K562 (cell line): ENCODE data around the gene CTF1. TPM values are rescaled to one million over a fixed set of nuclear protein-coding genes. Genes with fewer than 3 reads are reported as not detected.
A peak's percentile ranks its signal among the peaks of the same experiment; 100 is the strongest.

Experiments
- ATAC-seq: fragments of 200-7000 bp; cut with Tn5 transposase; 3 replicates; pipeline ENCODE4 v1.9.1; 2020; ENCODE audit warnings: moderate library complexity
- Bru-seq: library from RNA; stranded (reverse); fragments of 400-500 nt; gene quantifications from one replicate; lab custom pipeline; 2021; lab: Mats Ljungman, UMichigan
- BruChase-seq, 2 experiments: library from RNA; stranded (reverse); fragments of 400-500 nt; gene quantifications; one replicate each; lab custom pipeline; 2021; lab: Mats Ljungman, UMichigan
- BruUV-seq: library from RNA; stranded (reverse); fragments of 400-500 nt; replicated peaks from 2 replicates; lab custom pipeline; 2021; lab: Mats Ljungman, UMichigan
- CTCF ChIA-PET: fragments of 300-600 bp; formaldehyde crosslinking; extraction: SDS; loops from one replicate; lab custom pipeline; 2021; ENCODE audit warnings: low intra/inter-chr PET ratio; lab: Yijun Ruan, JAX
- POLR2A ChIA-PET: fragments of 300-600, 350-650 bp; sonication (Branson Sonifier 250); formaldehyde crosslinking; extraction: SDS; loops from one replicate; lab custom pipeline; 2021; ENCODE audit warnings: antibody characterized with exemption, inconsistent platforms; lab: Yijun Ruan, JAX
- DNase-seq, 4 experiments: peaks; one replicate each; pipeline versions ENCODE4 v3.0.0 to v3.0.0-alpha.2; 2011 to 2018; ENCODE audit warnings: low spot score in 3 of 4, mixed read lengths in 3 of 4; ENCODE audit errors: extremely low read depth in 1 of 4
- FAIRE-seq: peaks from 2 replicates; lab custom pipeline; 2011; peaks lifted over from hg19 to GRCh38; lab: Jason Lieb, UNC
- H2AFZ ChIP-seq: 2 replicates; pipeline ENCODE4 v1.6.0; 2011; ENCODE audit warnings: low read depth, low read length, control low read depth, inconsistent platforms
- H3K27ac ChIP-seq: fragments of 200-600 bp; 3 replicates; pipeline ENCODE4 v1.8.0; 2011; ENCODE audit warnings: low read depth, mild to moderate bottlenecking, control low read depth, inconsistent platforms, low read length, moderate library complexity, mixed read lengths; ENCODE audit errors: extremely low read depth
- H3K27me3 ChIP-seq, 2 experiments: fragments of 300-600 bp in 1 of 2; 2 replicates in 1 of 2; 3 replicates in 1 of 2; pipeline versions ENCODE4 v1.6.0 to v1.8.0; 2011; ENCODE audit warnings: inconsistent platforms in 2 of 2, low read length in 2 of 2, mild to moderate bottlenecking in 1 of 2, mixed read lengths in 1 of 2, moderate library complexity in 1 of 2; ENCODE audit not compliant: control insufficient read depth in 2 of 2, insufficient read depth in 2 of 2
- H3K36me3 ChIP-seq: fragments of 300-600 bp; 3 replicates; pipeline ENCODE4 v1.8.0; 2011; ENCODE audit warnings: mild to moderate bottlenecking, low read length, inconsistent platforms; ENCODE audit not compliant: control insufficient read depth, insufficient read depth
- H3K4me1 ChIP-seq, 2 experiments: fragments of 200-600 bp in 1 of 2; replicated peaks in 1 of 2; 2 replicates in 1 of 2; 3 replicates in 1 of 2; pipeline versions ENCODE4 v1.5.1 to v1.8.0; 2011; ENCODE audit warnings: inconsistent platforms in 2 of 2, low read length in 2 of 2, mild to moderate bottlenecking in 1 of 2, mixed read lengths in 1 of 2, moderate library complexity in 1 of 2; ENCODE audit not compliant: control insufficient read depth in 2 of 2, insufficient read depth in 2 of 2
- H3K4me2 ChIP-seq: 2 replicates; pipeline ENCODE4 v1.6.1; 2011; ENCODE audit warnings: low read length, control low read depth, inconsistent platforms, mixed read lengths; ENCODE audit not compliant: insufficient read depth
- H3K4me3 ChIP-seq: fragments of 200-600 bp; sonication (generic), shearing (Covaris generic); 2 replicates; pipeline ENCODE4 v1.5.1; 2016; ENCODE audit warnings: control low read depth, inconsistent platforms
- H3K79me2 ChIP-seq: fragments of 200-600 bp; 3 replicates; pipeline ENCODE4 v1.8.0; 2011; ENCODE audit warnings: low read length, inconsistent platforms; ENCODE audit not compliant: control insufficient read depth, insufficient read depth
- H3K9ac ChIP-seq, 2 experiments: 2 replicates each; pipeline versions ENCODE4 v1.6.0 to v1.6.1; 2011; ENCODE audit warnings: low read depth in 2 of 2, low read length in 2 of 2, control low read depth in 1 of 2, inconsistent platforms in 1 of 2, mild to moderate bottlenecking in 1 of 2, mixed read lengths in 1 of 2; ENCODE audit not compliant: insufficient read depth in 1 of 2
- H3K9me1 ChIP-seq: one replicate; pipeline ENCODE4 v1.6.0; 2011; ENCODE audit warnings: inconsistent platforms, mild to moderate bottlenecking, low read length, moderate library complexity; ENCODE audit not compliant: control insufficient read depth, insufficient read depth
- H3K9me3 ChIP-seq: replicated peaks from 2 replicates; pipeline ENCODE4 v1.5.1; 2011; ENCODE audit warnings: low read depth, low read length, inconsistent platforms; ENCODE audit not compliant: control insufficient read depth, insufficient read depth
- H4K20me1 ChIP-seq: replicated peaks from 2 replicates; pipeline ENCODE4 v1.6.1; 2011; ENCODE audit warnings: low read length, inconsistent platforms, mixed read lengths; ENCODE audit not compliant: control insufficient read depth, insufficient read depth
- ARID1B ChIP-seq: fragments of 450-650 bp; IDR thresholded peaks from 2 replicates; pipeline ENCODE4 v1.6.1; 2016; ENCODE audit warnings: antibody characterized with exemption, mild to moderate bottlenecking, inconsistent platforms
- ATF4 ChIP-seq: fragments of 450-650 bp; formaldehyde crosslinking; IDR thresholded peaks from 2 replicates; pipeline ENCODE4 v1.4.0; 2022; ENCODE audit warnings: mild to moderate bottlenecking, moderate library complexity
- E2F5 ChIP-seq: sonication (generic); formaldehyde crosslinking; IDR thresholded peaks from 2 replicates; pipeline ENCODE4 v1.8.0; 2022; ENCODE audit warnings: mild to moderate bottlenecking, missing genetic modification reagents
- FOSL1 ChIP-seq: fragments of 200-800 bp; sonication (Bioruptor generic); conservative IDR thresholded peaks from 2 replicates; pipeline ENCODE4 v1.6.1; 2016; ENCODE audit warnings: missing genetic modification characterization, missing compliant biosample characterization
- GATAD2A ChIP-seq: fragments of 450-650 bp; IDR thresholded peaks from 2 replicates; pipeline ENCODE4 v1.6.1; 2017
- KAT7 ChIP-seq: sonication (generic); formaldehyde crosslinking; IDR thresholded peaks from 2 replicates; pipeline ENCODE4 v1.8.0; 2022; ENCODE audit warnings: missing genetic modification reagents, mild to moderate bottlenecking, borderline replicate concordance
- LEF1 ChIP-seq: fragments of 450-650 bp; IDR thresholded peaks from 2 replicates; pipeline ENCODE4 v1.6.1; 2016; ENCODE audit warnings: mild to moderate bottlenecking
- MCM3 ChIP-seq: fragments of 450-650 bp; IDR thresholded peaks from 2 replicates; pipeline ENCODE4 v1.6.1; 2016
- MTA3 ChIP-seq: fragments of 450-650 bp; formaldehyde crosslinking; IDR thresholded peaks from 2 replicates; pipeline ENCODE4 v1.6.1; 2017; ENCODE audit warnings: mild to moderate bottlenecking, borderline replicate concordance
- PHF20 ChIP-seq: fragments of 450-650 bp; IDR thresholded peaks from 2 replicates; pipeline ENCODE4 v1.6.1; 2018; ENCODE audit not compliant: partially characterized antibody
- SMARCA4 ChIP-seq: fragments of 450-650 bp; IDR thresholded peaks from 2 replicates; pipeline ENCODE4 v1.6.1; 2016
- XRCC5 ChIP-seq: fragments of 200-400 bp; formaldehyde crosslinking; IDR thresholded peaks from 2 replicates; pipeline ENCODE4 v1.6.1; 2017; ENCODE audit warnings: low read depth, mild to moderate bottlenecking, low read length
- ZFP36 ChIP-seq: fragments of 150-350 bp; IDR thresholded peaks from 2 replicates; pipeline ENCODE4 v1.6.1; 2018; ENCODE audit warnings: low read length, low read depth; ENCODE audit not compliant: partially characterized antibody
- ZNF77 ChIP-seq: fragments of 250-450 bp; sonication (Bioruptor Pico); IDR thresholded peaks from 2 replicates; pipeline ENCODE4 v1.5.0; 2020
- WGBS: fragments of 100-300 bp; shearing (Covaris generic); methylation state at CpG from one replicate; pipeline ENCODE4 v1.1.6; 2016; ENCODE audit warnings: low coverage, mixed read lengths; ENCODE audit not compliant: insufficient coverage; ENCODE audit errors: missing lambda C conversion rate; 5-methylcytosine and 5-hydroxymethylcytosine counted together
- in situ Hi-C: fragments of 300-500 bp; cut with MboI; formaldehyde crosslinking; loops from 4 replicates; pipeline ENCODE4 v1.15.0; 2018; ENCODE audit warnings: inconsistent platforms, mixed read lengths
- intact Hi-C: fragments of 100-400 bp; cut with micrococcal nuclease; formaldehyde crosslinking; loops from 2 replicates; pipeline ENCODE4 v1.14.2; 2022
- long read RNA-seq, 3 experiments: library from polyadenylated mRNA in 2 of 3; library from RNA in 1 of 3; unstranded in 2 of 3; stranded (forward) in 1 of 3; transcript quantifications; one replicate each; pipeline ENCODE4 v2.0.0, GENCODE V29; 2019 to 2022
- polyA minus RNA-seq, 3 experiments: library from RNA; depleted of rRNA, polyadenylated mRNA; stranded (reverse); fragments of >200 nt; gene quantifications; 2 replicates each; pipeline ENCODE4 v1.2.3, GENCODE V29; 2011
- polyA plus RNA-seq, 8 experiments: library from polyadenylated mRNA; depleted of rRNA in 4 of 8; stranded (reverse) in 5 of 8; unstranded in 3 of 8; fragments of >200 nt; fragmentation: Nextera tagmentation in 2 of 8; fragmentation: Illumina TruSeq in 1 of 8; extraction: Ambion mirVana in 2 of 8; extraction: Trizol in 1 of 8; gene quantifications; 2 replicates each; pipeline versions ENCODE4 v1.2.1 to v1.2.3, GENCODE V29; 2011 to 2014; ENCODE audit warnings: inconsistent platforms in 1 of 8, missing spikeins in 1 of 8
- total RNA-seq, 7 experiments: library from RNA; depleted of rRNA in 6 of 7; stranded (reverse); fragments of >200 nt in 6 of 7; fragmentation: Illumina TruSeq in 2 of 7; extraction: Trizol in 2 of 7; gene quantifications; 2 replicates each; pipeline versions ENCODE4 v1.2.1 to v1.2.3, GENCODE V29; 2011 to 2021; ENCODE audit warnings: low replicate concordance in 1 of 7
- TF ChIP-seq, protein P1 (sequence below): sonication (generic); formaldehyde crosslinking; IDR thresholded peaks from 2 replicates; pipeline ENCODE4 v1.9.0; 2022; ENCODE audit warnings: mild to moderate bottlenecking, missing genetic modification reagents

The CTF1 gene, protein sequence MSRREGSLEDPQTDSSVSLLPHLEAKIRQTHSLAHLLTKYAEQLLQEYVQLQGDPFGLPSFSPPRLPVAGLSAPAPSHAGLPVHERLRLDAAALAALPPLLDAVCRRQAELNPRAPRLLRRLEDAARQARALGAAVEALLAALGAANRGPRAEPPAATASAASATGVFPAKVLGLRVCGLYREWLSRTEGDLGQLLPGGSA
- 2.9 and 6.1 TPM in 2 replicates for total RNA-seq (2011; cell fraction: chromatin; rRNA removed; ENCODE audit: low replicate concordance)
- total RNA-seq (2011; cell fraction: nucleolus; rRNA removed), result 4.2 and 5.5 TPM in 2 replicates
- 6.2 and 12.7 TPM in 2 replicates for total RNA-seq (2011; cell fraction: nucleoplasm; rRNA removed)
- 0.36 and 1.0 TPM in 2 replicates for total RNA-seq (2014; rRNA removed)
- 0.38 and 0.44 TPM in 2 replicates for total RNA-seq (2014; rRNA removed; fragmentation: Illumina TruSeq; extraction: Trizol)
- 0.33 and 0.53 TPM in 2 replicates for total RNA-seq (2015; rRNA removed; fragmentation: Illumina TruSeq; extraction: Trizol)
- 1.8 TPM in 2 replicates for total RNA-seq (2021)
- 1.9 and 3.6 TPM in 2 replicates for polyA plus RNA-seq (2011; rRNA removed)
- polyA plus RNA-seq (2011; cell fraction: cytosol; rRNA removed), result 6.9 and 7.6 TPM in 2 replicates
- 11.5 and 14.8 TPM in 2 replicates for polyA plus RNA-seq (2011; cell fraction: nucleus; rRNA removed)
- polyA plus RNA-seq (2012), result 2.0 and 5.6 TPM in 2 replicates
- polyA plus RNA-seq (2014; fragmentation: Illumina TruSeq; extraction: Trizol), result 2.5 and 2.8 TPM in 2 replicates
- polyA plus RNA-seq (2014; fragmentation: Nextera tagmentation; extraction: Ambion mirVana), result under 1 TPM; 0.24 to 0.35 TPM
- 1.8 and 2.1 TPM in 2 replicates for polyA plus RNA-seq (2014; rRNA removed)
- 0.98 and 1.7 TPM in 2 replicates for polyA minus RNA-seq (2011; rRNA and poly(A)+ RNA removed)
- polyA minus RNA-seq (2011; cell fraction: cytosol; rRNA and poly(A)+ RNA removed), result 1.1 and 1.4 TPM in 2 replicates
- polyA minus RNA-seq (2011; cell fraction: nucleus; rRNA and poly(A)+ RNA removed), result 1.3 and 1.9 TPM in 2 replicates
- percentile 44 among the genes with signal in this experiment for Bru-seq, nascent RNA
- BruChase-seq, experiment 1, labeled RNA remaining after a 2-hour chase, result percentile 37 among the genes with signal in this experiment
- percentile 33 among the genes with signal in this experiment for BruChase-seq, experiment 2, labeled RNA remaining after a 6-hour chase
- long read RNA-seq, experiment 1, partial matches to known transcripts, result 6 of 8 reads
- long read RNA-seq, experiment 1, other reads (novel, unspliced or antisense), result 0 of 8 reads
- long read RNA-seq, experiment 2, partial matches to known transcripts, result 0 of 4 reads
- long read RNA-seq, experiment 2, other reads (novel, unspliced or antisense), result 4 of 4 reads
- long read RNA-seq, experiment 3, result 0 reads

- Histone ChIP-seq H3K4me3 (peak within 1 kb of the TSS; percentile 60), H3K9me1 (no peaks in the 10 kb centered on the region), H2AFZ (peak within 1 kb of the TSS; percentile 84), H3K9me3 (no peaks in the 10 kb centered on the region), H3K79me2 (peaks cover 22% of the 10 kb centered on the region), H3K27me3 (no peaks in the 10 kb centered on the region), H3K27ac (peak within 1 kb of the TSS; percentile 90), H3K36me3 (peaks cover 14% of the 10 kb centered on the region; the same call in 2 of the 3 replicates), H4K20me1 (no peaks in the 10 kb centered on the region), H3K4me2 (peak within 1 kb of the TSS; percentile 86), H3K9ac (peak within 1 kb of the TSS; percentile 90 to 91), H3K4me1 (peaks cover 39 to 49% of the 10 kb centered on the region in 2 experiments)
- DNase-seq, result peak; percentile 82 to 86 (median 86)
- POLR2A ChIA-PET, result interaction anchor here (0.6 to 1.5 kb wide), 8 partner anchors 17 to 519 kb away, joined by 3 to 6 read pairs (median 3); partner anchors contain the start of genes PHKG2 and SEPTIN1
- WGBS, result 1% methylated on average over 25 of the region's 31 CpGs
- peak; percentile 70 for ATAC-seq
- in situ Hi-C loops (no loop called here), intact Hi-C loops (no loop called here)
- FAIRE-seq, result no peak
- CTCF ChIA-PET, result no interaction called here
- BruUV-seq, result no TSS peak
- TF ChIP-seq, protein P1, sequence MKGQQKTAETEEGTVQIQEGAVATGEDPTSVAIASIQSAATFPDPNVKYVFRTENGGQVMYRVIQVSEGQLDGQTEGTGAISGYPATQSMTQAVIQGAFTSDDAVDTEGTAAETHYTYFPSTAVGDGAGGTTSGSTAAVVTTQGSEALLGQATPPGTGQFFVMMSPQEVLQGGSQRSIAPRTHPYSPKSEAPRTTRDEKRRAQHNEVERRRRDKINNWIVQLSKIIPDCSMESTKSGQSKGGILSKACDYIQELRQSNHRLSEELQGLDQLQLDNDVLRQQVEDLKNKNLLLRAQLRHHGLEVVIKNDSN, result peak; percentile 68
- TF ChIP-seq ZFP36 (peak; percentile 76), ARID1B (peak; percentile 46), SMARCA4 (peak; percentile 14; the same call in 1 of the 2 replicates), XRCC5 (no peak), GATAD2A (no peak), FOSL1 (tag) (0 out of 2 replicates have a peak, but pooled peaks have one; percentile 15), ZNF77 (no peak), MCM3 (no peak), E2F5 (CRISPR knock-in tag) (0 out of 2 replicates have a peak, but pooled peaks have one; percentile 36), LEF1 (peak; percentile 18; the same call in 1 of the 2 replicates), PHF20 (no peak), MTA3 (peak; percentile 61; the same call in 1 of the 2 replicates), ATF4 (CRISPR knock-in tag) (no peak), KAT7 (peak; percentile 42; the same call in 1 of the 2 replicates)
Observed at GRCh38 chr16:30896261-30896888, at the start of gene CTF1. CTF1 (plus strand) TSS chr16:30896614; CDS start chr16:30896644, 30 bp downstream.
